GDM1 (cell line): ENCODE results near the gene MED13L.

Source experiments
- DNase-seq: peaks from one replicate; lab custom pipeline; 2025; lab: John Stamatoyannopoulos, UW

The MED13L gene

DNA sequence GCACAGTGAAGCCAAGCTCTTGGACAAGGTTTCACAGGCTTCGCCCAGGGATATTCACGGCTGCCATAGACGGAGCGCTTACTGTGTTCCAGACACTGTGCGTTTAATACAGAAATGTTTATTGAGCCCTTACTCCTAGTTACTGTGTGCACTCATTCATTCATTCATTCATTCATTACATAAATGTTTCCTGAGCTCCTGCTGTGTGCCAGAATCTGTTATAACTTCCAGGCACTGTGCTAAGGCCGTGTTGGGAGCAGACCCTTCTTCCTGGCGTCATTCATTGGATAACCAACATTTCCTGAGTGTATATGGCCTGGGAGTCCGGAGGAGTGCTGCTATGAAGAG lies 760 bp upstream of the MED13L start:
- DNase-seq: no peak

DNA sequence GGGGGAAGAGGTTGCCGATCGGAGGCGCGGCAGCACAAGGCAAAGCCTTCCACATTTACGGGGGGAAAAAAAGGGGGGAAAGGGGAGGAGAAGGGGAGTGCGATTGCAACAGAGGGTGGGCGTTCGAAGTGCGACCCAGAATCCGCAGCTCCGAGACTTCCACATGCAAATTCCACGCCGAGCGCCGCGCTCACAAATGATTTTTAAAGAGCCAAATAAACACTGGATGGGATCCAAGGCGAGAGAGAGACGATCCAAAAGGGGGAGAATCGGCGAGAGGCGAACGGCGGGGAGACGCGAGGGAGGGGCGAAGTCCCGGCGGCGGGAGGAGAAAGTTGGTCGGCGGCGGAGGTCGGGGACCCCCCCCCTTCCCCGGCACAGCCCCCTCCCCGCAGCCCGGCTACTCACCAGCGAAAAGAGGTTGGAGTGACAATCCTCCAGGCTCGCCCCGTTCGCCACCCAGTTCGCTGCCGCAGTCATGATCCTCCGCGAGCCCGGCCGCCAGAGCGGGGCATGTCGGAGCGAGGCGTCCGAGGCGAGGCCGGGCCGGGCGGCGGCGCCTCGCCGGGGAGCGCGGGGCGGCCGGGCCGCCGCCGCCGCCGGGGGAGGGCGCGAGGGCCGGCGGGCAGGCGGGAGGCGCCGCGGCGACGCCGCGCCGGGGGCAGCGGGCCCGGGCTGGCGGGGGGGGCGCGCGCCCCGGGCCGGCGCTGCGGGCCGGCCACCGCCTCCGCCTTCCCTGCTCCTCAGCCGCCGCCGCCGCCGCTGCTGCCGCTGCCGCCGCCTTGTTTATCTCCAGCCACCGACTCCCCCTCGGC lies 634 bp downstream of the MED13L start:
- peak; percentile 42 for DNase-seq

DNA sequence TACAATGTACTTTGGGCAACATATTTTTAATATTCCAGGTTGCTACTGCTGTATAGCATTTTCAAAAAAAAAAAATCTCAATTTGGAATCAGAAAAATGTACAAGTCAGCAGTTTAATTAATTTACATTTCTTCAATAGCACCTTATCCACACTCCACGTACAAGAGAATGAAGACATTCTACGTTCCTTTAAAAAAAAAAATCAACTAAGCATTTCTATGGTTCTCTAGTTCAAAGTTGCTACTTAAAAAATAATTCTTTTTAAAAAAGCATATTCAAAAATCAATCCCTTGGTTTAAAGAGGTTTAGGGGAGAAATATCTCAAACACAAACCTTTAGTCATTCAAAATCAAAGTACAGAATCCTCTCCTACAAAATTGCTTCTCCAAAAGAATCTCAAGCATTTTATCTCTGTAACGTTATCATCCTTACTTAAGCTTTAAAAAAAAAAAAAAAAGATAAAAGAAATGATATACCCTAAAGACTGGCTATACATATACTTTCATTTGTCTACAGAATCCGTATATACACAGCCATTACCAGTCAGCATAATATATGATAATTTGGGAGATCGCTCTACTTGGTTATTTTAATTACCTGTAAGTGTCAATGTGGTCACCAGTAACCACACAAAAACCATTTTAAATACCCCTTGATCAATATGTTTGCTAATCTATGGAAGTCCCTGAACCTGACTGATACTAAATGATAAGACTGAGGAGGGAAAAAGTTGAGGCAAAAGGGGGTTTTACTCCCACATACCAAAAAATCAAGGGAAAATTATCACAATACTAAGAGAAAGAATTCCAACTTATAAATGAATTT lies 2.7 kb downstream of the MED13L start:
- DNase-seq: no peak

DNA sequence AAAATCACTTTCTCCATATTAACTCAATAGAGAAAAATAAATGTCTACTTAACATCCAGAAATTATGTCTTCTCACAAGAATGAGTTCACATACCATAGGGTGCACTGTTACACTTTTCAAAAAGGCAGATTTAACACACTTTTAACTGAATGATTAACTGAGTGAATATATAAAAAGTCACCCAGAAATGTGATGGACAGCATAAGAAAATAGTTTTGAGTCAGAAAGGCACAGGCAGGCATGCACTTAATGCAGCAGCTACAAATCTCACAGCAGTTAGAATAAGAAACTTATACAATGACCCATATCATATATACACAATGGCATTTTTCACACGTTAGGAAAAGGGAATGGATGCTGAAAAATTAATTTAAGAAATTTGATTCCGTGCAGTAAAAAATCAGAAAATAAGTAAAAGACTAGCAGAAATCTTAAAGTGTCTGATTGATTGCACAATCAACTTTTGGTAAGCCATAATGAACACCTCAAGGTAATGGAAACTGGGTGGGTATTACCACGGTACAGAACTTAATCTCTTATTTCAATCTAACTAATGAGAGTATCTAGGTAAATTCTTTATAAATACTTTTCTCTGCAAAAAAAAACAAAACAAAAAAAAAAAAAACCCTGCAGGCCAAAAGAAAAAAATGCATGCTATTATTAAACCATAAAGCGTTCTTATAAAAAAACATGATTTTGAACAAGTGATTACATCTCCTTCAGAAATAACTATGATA lies 3.5 kb downstream of the MED13L start:
- DNase-seq: no peak

DNA sequence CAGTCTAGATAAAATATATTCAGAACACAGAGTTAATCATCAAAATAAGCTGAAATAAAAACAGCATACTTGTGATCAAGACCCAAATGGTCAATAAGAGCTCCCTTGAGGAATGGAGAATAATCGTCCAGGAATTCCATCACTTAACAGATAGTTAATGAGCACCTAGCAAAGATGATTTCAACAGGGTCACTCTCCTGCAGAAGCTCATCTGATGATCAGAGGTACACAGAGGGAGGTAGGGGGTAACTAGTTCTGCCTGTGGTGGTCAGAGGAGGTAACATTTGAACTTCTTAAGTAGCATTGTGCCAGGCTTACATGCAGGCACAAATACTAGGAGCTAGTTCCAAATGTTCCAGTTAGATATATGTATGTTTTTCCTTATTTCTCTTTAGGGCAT lies 9.5 kb downstream of the MED13L start:
- DNase-seq: no peak

DNA sequence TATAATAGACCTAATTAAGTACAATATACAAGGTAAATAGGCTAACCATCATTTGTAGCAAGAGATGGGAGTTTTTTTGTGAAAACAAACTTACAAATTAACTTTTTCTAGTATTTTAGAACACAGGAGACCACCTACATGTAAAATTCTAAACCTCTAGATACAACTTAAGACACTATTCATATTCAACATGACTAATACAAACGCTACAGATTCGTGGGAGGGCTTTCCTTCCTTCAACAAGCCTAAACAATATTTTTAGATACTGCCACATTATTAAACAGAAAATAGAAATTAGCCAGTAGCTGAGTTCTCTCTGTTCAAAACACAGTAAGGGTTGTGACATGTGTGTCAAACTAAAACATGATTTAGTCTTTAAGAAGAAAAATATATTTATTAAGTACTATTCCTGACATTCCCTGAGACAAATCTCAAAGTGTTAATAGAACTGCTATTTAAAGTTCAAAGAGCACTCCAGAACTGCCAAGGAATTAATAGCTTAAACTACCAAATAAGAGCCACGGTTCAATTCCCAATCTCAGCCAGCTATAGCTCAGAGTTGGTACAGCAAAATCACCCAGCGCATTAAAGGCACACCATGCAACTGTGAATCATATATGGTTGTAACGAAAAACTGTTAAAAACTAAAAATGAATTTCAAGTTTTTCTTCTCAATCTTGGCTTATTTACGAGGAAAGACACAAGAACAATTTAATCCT lies 10.7 kb downstream of the MED13L start:
- DNase-seq: no peak

DNA sequence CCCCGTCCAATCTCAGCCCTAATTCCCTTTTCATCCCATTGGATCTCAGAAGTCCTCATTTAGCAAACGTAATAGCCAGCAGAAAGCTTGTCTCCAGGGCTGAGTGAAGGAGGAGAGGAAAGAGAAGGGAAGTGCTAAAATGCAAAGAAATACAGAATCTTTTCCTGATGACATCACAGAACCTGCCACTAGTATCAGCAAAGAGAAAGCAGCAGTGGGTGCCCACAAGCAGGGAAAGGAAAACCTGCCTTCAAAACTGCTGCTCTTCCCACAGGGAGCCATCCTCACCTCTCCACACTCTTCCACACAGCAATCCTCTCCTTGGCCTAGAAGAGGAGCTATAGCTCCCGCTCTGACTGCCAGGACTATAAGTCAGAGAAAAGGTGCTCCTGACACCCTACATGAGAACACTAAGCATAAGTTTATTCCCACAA lies 11.3 kb downstream of the MED13L start:
- DNase-seq: no peak

DNA sequence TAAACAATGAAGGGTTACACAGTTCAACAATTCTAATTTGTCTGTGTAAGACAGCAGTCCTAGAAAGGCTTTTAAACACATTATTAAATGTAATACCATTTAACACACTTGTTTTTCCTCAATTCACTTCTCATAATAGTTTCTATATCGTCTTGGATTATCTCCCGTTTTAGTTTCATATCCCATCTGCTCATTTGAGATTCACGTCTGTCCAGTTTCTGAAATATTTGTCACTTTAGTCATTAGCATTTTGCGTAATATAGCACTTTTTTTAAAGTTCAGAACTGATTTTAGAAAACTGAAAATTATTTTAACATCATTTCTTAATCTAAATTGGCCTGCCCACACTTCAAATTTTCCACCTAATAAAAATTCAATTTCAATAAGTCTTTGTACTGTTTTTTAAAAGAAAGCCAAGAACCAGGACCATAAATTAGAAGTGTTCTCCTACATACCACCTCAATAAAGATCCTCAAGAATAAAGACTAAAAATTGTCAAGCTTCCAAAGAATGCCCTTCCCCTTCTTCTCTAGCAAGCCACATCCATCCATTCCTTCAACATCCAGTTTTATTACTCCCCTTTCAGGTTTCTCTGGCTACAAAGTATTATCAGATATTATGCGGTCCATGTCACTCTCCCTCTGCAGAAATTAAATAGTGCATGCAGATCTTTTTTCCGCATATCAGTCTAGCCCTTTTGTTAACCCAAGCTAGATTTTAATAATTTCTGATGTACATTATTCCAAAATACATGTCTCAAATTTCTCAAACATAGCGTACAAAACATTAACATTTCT lies 11.9 kb downstream of the MED13L start:
- no peak for DNase-seq

DNA sequence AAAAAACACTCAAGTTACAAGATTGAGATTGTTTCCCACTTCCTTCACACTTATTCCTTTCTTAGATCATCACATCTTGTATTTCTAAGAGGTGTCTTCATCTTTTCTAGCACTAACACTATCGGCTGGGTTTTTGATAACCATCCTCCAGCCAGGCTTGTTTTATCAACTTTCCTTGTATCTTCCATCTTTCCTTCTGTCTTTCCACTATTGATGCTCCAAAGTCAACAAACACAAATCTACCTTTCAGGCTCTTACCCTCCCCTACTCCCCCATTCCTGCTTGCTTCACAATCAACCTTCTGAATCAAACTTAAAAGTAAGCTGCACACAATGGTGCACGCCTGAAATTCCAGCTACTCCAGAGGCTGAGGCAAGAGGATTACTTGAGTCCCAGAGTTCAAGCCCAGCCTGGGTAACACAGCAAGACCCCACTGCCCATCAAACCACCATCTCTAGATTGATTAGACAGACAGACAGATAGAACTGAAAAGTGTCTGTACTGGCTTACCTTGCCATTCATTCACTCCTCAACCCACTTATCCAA lies 12.9 kb downstream of the MED13L start:
- DNase-seq: no peak

DNA sequence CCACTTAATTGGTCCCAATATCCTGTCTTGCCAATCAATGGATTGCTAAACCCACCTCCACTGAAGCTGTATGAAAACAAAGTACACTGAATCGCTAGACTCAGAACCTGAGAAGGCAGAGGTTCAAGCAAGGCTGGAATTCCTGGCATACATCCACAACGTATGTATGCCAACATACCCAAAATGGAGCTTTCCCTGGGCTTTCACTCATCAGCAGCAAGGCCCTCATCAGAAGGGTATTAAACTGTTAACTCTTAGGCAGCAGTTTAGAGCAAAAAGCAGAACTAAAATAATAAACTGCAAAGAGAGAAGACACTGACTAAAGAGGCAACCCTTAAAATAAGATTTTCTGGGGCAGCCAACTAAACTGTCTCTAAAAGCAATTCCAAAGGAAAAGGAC lies 13.6 kb downstream of the MED13L start:
- DNase-seq: no peak

DNA sequence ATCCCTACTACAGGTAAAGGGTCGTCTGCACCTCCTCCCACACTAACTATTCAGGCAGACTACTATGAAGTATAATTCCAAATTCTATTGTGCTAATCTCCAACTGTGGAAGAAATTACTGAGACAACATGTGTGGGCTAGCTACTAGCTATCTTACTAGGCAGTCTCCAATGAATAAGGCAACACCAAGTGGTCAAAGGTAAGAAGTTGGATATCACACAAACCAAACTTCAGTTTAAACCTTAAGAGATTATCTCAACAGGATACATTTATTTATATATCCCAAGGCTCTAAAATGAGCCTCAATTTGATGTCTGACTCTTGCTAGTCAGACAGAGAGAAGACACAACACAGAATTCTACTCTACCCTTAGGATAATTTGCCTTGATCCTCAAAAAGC lies 14.1 kb downstream of the MED13L start:
- DNase-seq: no peak

DNA sequence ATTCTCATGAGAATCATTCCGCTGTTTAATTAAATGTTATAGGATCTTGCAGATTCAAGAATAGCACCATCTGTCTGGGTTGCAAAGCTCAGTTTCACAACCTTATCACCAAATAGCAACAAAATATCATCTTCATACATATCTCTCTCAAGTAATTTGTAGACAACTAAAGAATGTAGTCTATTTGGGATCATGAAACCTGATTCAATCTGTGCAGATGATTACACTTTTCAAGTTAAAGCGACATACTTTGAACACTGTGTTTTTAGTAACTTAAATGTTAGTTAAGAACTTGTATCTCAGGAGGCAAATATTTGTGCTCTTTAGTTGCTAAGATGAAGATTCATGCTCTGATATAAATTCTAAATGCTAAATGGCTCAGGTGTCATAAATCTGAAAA lies 14.8 kb downstream of the MED13L start:
- DNase-seq: no peak

DNA sequence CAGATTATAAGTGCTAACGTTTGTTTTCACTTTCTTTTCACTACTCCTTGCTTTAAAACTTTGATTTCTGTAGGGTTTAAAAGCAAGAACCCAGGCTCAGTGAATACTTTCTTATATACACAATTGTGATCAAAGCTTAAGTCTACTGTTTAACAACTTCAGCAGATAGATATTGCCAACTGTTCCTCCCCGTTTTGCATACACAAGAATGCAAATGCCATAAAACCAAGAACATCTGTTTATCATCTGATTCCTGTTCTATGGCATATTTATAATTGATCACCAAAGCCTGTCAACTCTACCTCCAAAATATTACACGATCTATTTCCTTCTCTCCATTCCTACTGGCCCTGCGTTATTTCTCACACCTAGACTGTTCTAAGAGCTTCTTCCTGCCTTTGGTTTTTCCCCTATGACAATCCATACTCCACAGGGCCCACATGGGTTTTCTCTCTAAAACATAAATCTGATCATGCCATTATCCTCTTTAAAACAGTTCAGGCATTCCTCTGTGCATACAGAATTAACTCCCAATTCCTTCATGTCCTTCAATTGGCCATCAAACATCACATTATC lies 15.9 kb downstream of the MED13L start:
- no peak for DNase-seq

DNA sequence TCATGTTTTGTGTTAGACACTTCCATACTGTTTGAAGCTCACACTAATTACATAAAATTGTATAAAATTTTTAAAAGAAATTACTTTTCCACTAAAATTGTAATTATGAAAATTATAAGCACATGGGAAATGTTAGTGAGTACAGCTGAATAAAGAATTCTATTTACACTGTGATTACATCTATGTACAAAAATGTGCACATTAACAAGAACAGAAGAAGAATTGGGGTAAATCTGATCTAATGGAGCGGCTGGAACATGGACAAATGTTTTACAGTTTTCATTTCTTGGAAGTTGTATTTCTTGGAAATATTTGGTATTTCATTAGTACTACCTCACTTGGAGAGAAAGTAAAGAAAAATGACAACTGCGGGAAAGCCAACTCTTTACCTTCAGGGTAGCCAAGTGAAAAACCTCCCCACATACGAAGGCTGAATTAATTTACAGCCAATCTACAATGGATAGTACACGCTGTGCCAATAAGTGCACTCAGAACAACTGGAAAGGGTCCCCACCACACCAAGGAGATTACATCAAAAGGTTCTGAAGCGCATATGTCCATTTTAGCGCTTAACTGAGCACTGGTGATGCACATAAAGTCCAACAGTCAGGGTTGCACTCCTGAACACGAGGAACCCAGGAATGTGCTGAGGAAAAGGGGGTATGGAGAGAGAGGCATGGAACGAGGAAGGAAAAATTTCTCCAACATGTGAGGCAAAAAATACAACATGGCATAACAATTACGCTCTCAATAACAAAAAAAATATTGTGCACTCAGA lies 17.5 kb downstream of the MED13L start:
- DNase-seq: no peak

DNA sequence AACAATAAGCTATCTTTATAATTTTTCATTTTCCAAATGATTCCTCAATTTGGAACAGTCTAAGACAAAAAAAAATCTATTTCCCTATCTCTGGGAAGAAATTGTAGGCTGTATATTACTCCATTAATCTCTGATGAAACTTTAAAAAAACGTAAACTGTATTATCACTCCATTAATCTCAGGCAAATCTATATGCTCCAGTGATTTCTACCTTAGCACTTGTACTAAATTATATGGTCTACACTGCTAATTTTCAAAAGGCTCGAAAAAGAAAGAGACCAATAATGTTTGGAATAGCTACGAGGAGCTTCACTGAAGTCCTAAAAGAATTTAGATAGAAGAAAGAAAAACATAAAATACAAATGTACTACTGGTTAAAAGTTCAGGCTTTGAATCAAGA lies 19.7 kb downstream of the MED13L start:
- no peak for DNase-seq

DNA sequence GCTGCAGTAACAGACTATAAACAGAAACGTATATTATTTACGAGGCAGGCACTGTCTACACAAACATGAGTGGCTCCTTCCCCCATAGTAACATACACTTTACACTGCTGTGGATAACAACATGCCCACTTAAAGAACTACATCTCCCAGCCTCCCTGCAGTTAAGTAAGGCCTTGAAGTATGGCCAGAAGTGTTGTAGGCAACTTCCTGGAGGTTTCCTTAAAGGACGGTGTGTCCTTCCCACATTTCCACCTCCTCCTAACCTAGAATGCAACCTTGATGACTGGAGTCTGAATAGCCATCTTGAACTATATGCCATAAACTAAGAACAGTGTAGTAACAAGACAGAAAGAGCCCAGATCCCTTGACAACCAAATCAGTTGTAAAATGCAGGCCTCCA lies 20.3 kb downstream of the MED13L start:
- no peak for DNase-seq

DNA sequence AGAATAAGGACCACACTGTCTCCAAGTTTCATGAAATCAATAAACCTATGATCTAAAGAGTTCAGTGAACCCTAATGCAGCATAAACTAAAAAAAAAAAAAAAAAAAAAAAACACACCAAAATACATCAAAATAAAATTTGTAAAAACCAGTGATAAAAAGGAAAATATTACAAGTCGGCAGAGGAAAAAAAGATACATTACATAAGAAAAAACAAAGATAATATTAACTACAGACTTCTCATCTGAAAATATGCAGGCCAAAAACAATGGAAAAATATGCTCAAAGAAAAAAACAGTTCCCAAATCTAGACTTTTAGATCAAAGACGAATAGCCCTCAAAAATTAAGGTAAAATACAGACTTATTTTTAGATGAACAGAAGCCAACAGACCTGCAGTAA lies 27.6 kb downstream of the MED13L start:
- no peak for DNase-seq

DNA sequence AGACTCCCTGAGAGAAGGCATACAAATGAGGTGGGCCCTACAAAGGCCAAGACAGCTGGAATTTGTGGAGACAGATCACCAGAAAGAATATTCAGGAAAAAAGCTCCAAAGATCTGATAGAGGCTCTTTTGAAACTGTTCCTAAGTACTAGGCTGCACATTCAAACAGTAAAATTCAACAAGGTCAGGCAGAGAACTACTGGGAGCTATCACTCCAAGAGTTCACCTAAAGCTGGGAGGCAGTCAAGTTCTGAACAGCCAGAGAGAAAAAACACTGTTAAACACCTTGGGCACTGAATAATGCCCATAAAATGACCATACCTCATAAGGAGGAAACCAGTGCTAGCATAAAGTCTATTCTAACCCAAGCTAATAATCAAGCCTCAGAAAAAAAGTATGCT lies 28.6 kb downstream of the MED13L start:
- no peak for DNase-seq

DNA sequence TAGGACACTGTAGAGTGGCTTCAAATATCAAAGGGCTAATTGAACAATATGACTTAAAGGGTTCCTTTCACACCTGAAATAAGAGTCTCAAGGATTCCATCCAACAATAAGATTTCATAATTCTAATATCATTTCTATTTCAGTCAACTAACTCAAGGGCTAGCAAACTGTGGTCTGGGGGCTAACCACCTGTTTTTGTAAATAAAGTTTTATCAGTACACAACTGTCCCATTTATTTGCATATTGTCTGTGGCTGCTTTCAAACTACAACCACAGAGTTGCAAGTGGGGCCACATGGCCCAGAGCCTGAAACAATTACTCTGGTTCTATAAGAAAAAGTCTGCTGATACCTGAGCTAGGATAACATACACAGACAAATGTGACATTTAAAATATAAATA lies 29.1 kb downstream of the MED13L start:
- no peak for DNase-seq

DNA sequence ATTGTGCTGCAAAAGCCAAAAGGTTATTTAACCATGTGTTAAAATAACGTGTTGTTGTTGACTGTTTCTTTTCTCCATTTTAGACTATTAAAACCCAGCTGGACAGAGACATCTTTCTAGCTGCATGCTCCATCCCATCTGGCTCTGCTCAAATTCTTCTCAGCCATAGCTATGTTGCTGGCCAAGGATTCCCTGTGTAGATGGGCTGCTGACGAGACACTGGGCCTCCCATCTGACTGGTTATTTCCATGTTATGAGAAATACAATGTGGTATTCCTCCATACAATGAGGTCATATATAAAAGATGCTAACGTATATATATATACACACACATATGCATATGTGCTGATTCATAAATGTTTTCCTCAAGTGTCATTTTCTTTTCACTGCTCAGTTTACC lies 30.1 kb downstream of the MED13L start:
- no peak for DNase-seq
